Measurements from ENCODE around the gene SRSF10. TPM values are rescaled to one million over a fixed set of nuclear protein-coding genes. Genes with fewer than 3 reads are reported as not detected.

The SRSF10 gene
- polyA plus RNA-seq, 3 donors: 66.6 to 76.2 (median 75.6) TPM

DNA sequence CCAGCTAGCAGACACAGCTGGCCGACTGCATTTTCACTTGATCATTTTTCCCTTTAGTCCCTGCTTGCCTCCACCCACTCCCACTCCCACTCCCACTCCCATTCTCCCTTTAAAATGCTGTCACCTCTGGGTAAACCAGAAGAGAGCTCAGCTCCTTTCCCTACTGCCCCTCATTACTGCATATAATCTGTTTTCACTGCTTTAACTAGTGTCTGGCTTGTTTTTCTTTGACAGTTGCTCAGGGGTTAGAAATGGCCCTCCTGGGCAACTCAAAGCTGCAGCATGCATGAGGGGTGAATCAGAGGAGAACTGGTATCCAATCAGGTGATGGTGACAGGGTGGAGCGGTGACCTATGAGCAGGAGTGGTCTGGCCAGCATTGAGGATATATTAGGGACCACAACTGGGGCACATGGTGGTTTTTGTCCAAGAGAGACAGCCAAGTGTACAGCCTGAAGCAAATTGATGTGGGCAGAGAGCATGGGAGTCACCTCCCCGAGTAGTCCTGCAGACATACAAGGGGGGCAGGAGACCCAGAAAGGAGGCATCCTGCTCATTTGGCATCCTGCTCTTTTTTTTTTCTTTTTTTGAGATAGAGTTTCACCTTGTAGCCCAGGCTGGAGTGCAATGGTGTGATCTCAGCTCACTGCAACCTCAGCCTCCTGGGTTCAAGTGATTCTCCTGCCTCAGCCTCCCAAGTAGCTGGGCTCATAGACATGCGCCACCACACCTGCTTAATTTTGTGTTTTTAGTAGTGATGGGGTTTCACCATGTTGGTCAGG is 42.6 kb upstream of the SRSF10 start:
- peaks cover 10% of the 10 kb centered on the region for H3K4me1 Mint-ChIP-seq
- no peaks in the 10 kb centered on the region for H3K27me3 ChIP-seq (ENCODE audit: control insufficient read depth in 2 of 2, insufficient read depth in 2 of 2, low read length in 2 of 2)
- H3K4me3 Mint-ChIP-seq: no peak overlapping the region
- H3K36me3 ChIP-seq (replicated peaks in 1 of 2; ENCODE audit: control insufficient read depth in 1 of 2, insufficient read depth in 2 of 2, low read length in 2 of 2): no peaks in the 10 kb centered on the region
- H3K4me3 ChIP-seq (replicated peaks in 1 of 3; ENCODE audit: low read depth in 2 of 3, low read length in 3 of 3): no peak overlapping the region
- intact Hi-C loops (cut with micrococcal nuclease): no loop called here
- H3K27ac Mint-ChIP-seq: no peak overlapping the region
- no peak overlapping the region for H3K9ac ChIP-seq (ENCODE audit: insufficient read depth, low read length, poor library complexity, severe bottlenecking)
- no peaks in the 10 kb centered on the region for H3K36me3 Mint-ChIP-seq
- no peak overlapping the region for H3K27ac ChIP-seq (ENCODE audit: low read depth in 1 of 2, low read length in 2 of 2)
- no peaks in the 10 kb centered on the region for H4K20me1 ChIP-seq (ENCODE audit: insufficient read depth, low read length)
- no peak overlapping the region for H3K4me2 ChIP-seq (replicated peaks; ENCODE audit: extremely low read depth, low read length, poor library complexity, severe bottlenecking)
- no peaks in the 10 kb centered on the region for H3K79me2 ChIP-seq (ENCODE audit: insufficient read depth, low read length)
- no peaks in the 10 kb centered on the region for H3K9me3 ChIP-seq (replicated peaks in 1 of 2; ENCODE audit: control insufficient read depth in 1 of 2, insufficient read depth in 1 of 2, low read length in 2 of 2)
- peaks cover 3 to 4% (median 4%) of the 10 kb centered on the region in 3 donors for H3K27me3 Mint-ChIP-seq (ENCODE audit: low read depth in 3 of 3)
- TF ChIP-seq, protein P1, sequence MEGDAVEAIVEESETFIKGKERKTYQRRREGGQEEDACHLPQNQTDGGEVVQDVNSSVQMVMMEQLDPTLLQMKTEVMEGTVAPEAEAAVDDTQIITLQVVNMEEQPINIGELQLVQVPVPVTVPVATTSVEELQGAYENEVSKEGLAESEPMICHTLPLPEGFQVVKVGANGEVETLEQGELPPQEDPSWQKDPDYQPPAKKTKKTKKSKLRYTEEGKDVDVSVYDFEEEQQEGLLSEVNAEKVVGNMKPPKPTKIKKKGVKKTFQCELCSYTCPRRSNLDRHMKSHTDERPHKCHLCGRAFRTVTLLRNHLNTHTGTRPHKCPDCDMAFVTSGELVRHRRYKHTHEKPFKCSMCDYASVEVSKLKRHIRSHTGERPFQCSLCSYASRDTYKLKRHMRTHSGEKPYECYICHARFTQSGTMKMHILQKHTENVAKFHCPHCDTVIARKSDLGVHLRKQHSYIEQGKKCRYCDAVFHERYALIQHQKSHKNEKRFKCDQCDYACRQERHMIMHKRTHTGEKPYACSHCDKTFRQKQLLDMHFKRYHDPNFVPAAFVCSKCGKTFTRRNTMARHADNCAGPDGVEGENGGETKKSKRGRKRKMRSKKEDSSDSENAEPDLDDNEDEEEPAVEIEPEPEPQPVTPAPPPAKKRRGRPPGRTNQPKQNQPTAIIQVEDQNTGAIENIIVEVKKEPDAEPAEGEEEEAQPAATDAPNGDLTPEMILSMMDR (IDR thresholded peaks at IDR 0.05): no peak
- WGBS (ENCODE audit: insufficient coverage): 92% methylated on average over 4 of the region's 4 CpGs
- no peak for DNase-seq
- no peak overlapping the region for H2AFZ ChIP-seq (ENCODE audit: insufficient read depth, low read depth, low read length, poor library complexity, severe bottlenecking)
- H3K4me1 ChIP-seq (ENCODE audit: control insufficient read depth in 1 of 2, insufficient read depth in 2 of 2, low read length in 2 of 2): peaks cover 0 to 3% of the 10 kb centered on the region in 2 donors
- no peaks in the 10 kb centered on the region for H3K9me3 Mint-ChIP-seq

DNA sequence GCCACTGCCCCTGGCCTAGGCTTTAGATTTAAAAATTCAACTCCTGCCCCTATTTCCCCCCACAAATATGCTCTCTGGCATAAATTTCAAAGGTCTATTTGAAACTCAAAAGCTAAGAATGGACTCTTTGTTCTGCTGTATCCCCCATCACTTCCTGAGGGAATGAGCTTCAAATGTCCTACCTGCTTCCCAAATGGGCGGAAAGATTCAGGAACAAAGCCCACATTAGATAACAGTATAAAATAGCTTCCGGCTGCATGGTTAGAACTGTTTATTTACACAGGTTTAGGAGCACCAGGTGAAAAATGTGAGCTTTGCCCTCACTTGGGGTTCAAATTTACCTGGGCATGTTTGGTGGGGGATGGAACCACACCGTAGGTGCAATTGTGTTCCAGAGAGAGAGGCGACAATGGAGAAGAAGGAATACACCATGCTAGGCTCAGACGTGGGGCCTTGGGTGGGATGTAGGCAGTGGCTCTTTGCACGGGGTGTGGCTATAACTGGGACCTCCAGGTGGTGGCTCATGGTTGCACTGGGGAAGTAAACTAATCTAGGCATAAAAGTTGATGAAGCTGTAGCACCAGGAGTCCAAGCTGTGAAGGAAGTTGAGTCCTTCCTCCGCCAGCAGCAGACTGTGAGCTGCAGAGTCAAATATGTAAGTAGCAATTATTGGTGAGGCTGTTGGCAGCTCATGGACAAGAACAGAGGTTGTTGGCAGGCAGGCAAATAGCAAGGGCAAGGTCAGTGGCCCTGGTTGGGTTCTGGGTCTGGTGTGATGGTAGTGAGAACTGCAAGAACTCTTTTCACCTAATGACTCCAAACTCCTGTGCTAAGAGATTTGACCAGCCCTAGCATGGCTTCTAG is 41.5 kb upstream of the SRSF10 start:
- 73% methylated on average over 5 of the region's 7 CpGs for WGBS (ENCODE audit: insufficient coverage)
- Mint-ChIP-seq H3K27me3 (ENCODE audit: low read depth in 3 of 3) (peaks cover 3 to 4% (median 3%) of the 10 kb centered on the region in 3 donors), H3K4me3 (no peak overlapping the region), H3K27ac (no peak overlapping the region), H3K4me1 (peaks cover 10% of the 10 kb centered on the region), H3K36me3 (no peaks in the 10 kb centered on the region), H3K9me3 (no peaks in the 10 kb centered on the region)
- Histone ChIP-seq H3K4me2 (replicated peaks; ENCODE audit: extremely low read depth, low read length, poor library complexity, severe bottlenecking) (no peak overlapping the region), H3K9me3 (replicated peaks in 1 of 2; ENCODE audit: control insufficient read depth in 1 of 2, insufficient read depth in 1 of 2, low read length in 2 of 2) (no peaks in the 10 kb centered on the region), H3K36me3 (replicated peaks in 1 of 2; ENCODE audit: control insufficient read depth in 1 of 2, insufficient read depth in 2 of 2, low read length in 2 of 2) (no peaks in the 10 kb centered on the region), H3K9ac (ENCODE audit: insufficient read depth, low read length, poor library complexity, severe bottlenecking) (no peak overlapping the region), H3K4me3 (replicated peaks in 1 of 3; ENCODE audit: low read depth in 2 of 3, low read length in 3 of 3) (no peak overlapping the region), H3K27ac (ENCODE audit: low read depth in 1 of 2, low read length in 2 of 2) (no peak overlapping the region), H3K4me1 (ENCODE audit: control insufficient read depth in 1 of 2, insufficient read depth in 2 of 2, low read length in 2 of 2) (peaks cover 0 to 3% of the 10 kb centered on the region in 2 donors), H2AFZ (ENCODE audit: insufficient read depth, low read depth, low read length, poor library complexity, severe bottlenecking) (no peak overlapping the region), H4K20me1 (ENCODE audit: insufficient read depth, low read length) (no peaks in the 10 kb centered on the region), H3K79me2 (ENCODE audit: insufficient read depth, low read length) (no peaks in the 10 kb centered on the region), H3K27me3 (ENCODE audit: control insufficient read depth in 2 of 2, insufficient read depth in 2 of 2, low read length in 2 of 2) (no peaks in the 10 kb centered on the region)
- intact Hi-C loops (cut with micrococcal nuclease): no loop called here
- TF ChIP-seq, protein P1 (IDR thresholded peaks at IDR 0.05): no peak
- no peak for DNase-seq
